SH-SY5Y (cell line): Measurements from ENCODE around the gene C1S.

ENCODE experiments used
- GATA2 ChIP-seq: IDR thresholded peaks from 2 replicates; pipeline ENCODE4 v1.6.1; 2011; ENCODE audit warnings: mild to moderate bottlenecking, low read depth, low read length
- GATA3 ChIP-seq: IDR thresholded peaks from 2 replicates; pipeline ENCODE4 v1.6.1; 2011; ENCODE audit warnings: low read depth, mild to moderate bottlenecking, low read length, moderate library complexity

Gene C1S

GRCh38 chr12:7068240-7068993, 7.9 kb downstream of the C1S start:
- TF ChIP-seq GATA2 (no peak), GATA3 (no peak)

- TF ChIP-seq GATA2 (no peak), GATA3 (no peak)
These were observed 8.5 kb downstream of the C1S start for GRCh38 chr12:7068994-7069346.

DNA sequence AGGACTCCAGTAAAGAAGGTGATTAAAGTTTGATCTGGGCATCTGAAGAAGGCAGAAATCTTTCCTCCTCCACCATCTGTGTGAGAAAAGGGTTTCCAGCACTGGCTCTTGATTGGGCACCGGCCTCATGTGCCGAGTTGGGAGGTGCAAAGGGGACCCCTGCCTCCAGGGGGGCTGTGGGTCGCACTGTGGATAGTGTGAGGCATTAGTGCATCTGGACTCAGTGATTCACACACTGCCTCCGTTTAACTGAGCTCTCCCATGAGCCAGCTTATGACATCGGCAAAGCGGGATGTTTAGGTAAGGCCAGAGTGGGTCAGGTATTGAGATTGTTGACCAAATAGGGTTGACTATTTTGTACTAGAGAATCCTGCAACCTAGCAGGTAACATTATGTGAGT, 8.9 kb downstream of the C1S start:
- TF ChIP-seq GATA2 (no peak), GATA3 (no peak)

DNA sequence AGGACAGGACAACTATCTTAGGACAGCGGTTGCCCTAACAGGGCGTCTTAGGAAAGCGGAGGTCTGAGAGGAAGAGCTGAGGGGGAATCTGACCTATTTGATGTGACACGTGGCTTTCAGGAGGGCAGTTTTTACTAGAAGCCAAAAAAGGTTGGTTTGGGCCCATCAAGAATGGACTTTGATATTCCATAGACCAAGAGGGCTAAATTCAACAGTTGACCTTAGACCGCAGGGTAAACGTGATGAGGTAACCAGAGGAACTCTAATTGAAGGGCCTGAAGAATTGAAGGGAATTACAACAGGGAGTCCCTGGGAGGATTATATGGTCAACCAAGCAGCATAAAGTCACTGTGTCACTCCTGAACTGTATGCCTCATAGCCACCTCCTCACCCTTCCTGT, 11.5 kb downstream of the C1S start:
- no peak for TF ChIP-seq GATA2
- no peak for TF ChIP-seq GATA3

- TF ChIP-seq GATA2 (no peak), GATA3 (no peak)
These were observed 12.0 kb downstream of the C1S start for GRCh38 chr12:7072554-7072953.

GRCh38 chr12:7073946-7074345, 13.4 kb downstream of the C1S start:
- no peak for TF ChIP-seq GATA2
- TF ChIP-seq GATA3: no peak

DNA sequence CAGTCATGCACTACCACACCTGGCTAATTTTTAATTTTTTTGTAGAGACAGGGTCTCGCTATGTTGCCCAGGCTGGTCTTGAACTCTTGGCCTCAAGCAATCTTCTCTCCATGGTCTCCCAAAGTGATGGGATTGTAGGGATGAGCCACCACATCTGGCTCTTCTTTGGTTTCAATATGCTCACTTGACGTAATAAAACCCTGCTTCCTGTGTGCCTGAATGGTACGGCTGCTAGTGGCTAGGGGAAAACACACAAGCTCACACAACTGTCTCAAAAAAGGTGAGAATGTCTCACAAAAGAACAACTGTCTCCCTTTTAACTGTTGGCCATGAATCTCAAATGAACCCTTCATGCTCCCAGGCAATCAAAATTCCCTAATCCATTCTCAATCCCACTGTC, 15.0 kb downstream of the C1S start:
- TF ChIP-seq GATA2 (no peak), GATA3 (no peak)

GRCh38 chr12:7075939-7076338, 15.4 kb downstream of the C1S start:
- TF ChIP-seq GATA3 (no peak), GATA2 (no peak)

GRCh38 chr12:7076493-7076892, 16.0 kb downstream of the C1S start:
- TF ChIP-seq GATA2: no peak
- no peak for TF ChIP-seq GATA3

DNA sequence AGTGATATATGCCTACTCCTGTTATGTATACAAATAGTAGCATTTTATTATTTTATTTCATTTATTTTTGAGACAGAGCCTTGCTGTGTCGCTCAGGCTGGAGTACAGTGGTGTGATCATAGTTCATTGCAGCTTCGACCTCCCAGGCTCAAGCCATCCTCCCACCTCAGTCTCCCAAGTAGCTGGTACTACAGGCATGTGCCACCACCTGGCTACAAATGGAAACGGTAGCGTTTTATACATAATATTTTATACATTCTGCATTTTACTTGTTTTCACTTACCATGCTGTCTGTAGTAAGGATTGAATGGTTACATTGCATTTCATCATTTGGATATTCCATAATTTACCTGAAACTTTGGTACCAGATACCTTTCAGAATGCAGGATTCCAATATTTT, 17.6 kb downstream of the C1S start:
- TF ChIP-seq GATA3 (no peak), GATA2 (no peak)

DNA sequence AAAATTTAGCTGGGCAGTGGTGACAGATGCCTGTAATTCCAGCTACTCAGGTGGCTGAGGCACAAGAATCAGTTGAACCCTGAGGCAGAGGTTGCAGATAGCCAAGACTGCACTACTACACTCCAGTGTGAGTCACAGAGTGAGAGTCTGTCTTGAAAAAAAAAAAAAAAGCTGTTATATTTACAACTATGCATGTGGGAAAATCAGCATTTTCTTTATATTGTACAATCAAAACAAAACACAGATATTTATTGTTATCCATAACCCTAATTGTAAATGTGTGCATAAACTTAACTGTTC, 19.3 kb downstream of the C1S start:
- TF ChIP-seq GATA3: no peak
- no peak for TF ChIP-seq GATA2

DNA sequence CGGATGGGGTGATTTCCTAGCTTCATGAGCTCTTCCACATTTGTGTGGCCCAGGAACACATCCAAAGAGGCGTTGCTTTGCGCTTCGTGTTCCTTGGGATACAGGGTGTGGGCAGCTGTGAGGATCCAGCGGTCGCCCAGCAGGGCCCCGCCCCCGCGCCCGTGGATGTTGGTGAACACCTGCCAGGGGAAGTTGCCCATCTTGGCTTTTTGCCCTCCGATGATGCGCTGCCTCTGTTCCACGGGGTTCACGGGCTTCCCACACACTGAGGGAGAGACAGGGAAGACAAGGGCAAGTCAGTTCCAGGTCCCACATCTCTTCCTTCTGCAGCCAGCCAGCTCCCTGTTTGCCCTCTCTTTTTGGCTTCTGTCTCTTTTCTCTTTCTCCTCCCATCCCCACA, 20.5 kb downstream of the C1S start:
- TF ChIP-seq GATA2 (no peak), GATA3 (no peak)

GRCh38 chr12:7083125-7083524, 22.6 kb downstream of the C1S start:
- TF ChIP-seq GATA3 (no peak), GATA2 (no peak)

DNA sequence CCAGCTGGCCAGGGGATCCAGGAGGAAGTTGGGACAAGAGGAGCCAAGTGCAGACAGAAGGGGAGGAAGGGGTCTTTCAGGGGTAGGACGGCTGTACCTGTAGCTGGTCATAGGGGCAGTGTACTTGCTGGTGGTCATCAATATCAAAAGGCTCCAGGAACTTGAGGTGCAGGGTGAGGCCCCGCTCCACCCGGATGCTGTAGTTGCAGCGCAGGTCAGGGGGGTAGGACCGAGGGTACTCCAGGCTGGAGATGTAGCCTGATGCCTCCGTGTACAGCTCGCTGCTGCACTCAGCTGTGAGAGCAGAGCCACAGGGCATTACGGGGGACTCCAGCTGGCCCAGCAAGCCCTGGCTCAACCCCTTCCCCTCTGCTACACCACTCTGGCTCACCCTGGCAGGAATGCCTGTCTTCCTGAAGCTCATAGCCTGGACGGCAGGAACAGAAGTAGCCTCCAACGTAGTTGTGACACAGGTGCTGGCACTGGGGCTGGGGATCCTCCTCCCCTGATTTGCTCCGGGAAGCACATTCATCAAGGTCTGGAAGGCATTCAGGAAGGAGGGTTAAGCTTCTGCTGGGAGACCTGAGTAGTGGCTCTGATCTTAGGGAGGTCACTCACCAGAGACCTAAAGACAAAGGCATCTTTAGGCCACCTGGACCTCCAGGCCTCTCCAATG, 28.8 kb downstream of the C1S start:
- no peak for TF ChIP-seq GATA3
- TF ChIP-seq GATA2: no peak

GRCh38 chr12:7090222-7090998, 29.9 kb downstream of the C1S start:
- TF ChIP-seq GATA2: no peak
- no peak for TF ChIP-seq GATA3
